SHP77 treated with DMSO at 0.1 percent for 48 hours (cell line): ENCODE results near the gene TELO2.

Source experiments
- DNase-seq: peaks from one replicate; lab custom pipeline; 2025; lab: John Stamatoyannopoulos, UW

TELO2 gene

DNA sequence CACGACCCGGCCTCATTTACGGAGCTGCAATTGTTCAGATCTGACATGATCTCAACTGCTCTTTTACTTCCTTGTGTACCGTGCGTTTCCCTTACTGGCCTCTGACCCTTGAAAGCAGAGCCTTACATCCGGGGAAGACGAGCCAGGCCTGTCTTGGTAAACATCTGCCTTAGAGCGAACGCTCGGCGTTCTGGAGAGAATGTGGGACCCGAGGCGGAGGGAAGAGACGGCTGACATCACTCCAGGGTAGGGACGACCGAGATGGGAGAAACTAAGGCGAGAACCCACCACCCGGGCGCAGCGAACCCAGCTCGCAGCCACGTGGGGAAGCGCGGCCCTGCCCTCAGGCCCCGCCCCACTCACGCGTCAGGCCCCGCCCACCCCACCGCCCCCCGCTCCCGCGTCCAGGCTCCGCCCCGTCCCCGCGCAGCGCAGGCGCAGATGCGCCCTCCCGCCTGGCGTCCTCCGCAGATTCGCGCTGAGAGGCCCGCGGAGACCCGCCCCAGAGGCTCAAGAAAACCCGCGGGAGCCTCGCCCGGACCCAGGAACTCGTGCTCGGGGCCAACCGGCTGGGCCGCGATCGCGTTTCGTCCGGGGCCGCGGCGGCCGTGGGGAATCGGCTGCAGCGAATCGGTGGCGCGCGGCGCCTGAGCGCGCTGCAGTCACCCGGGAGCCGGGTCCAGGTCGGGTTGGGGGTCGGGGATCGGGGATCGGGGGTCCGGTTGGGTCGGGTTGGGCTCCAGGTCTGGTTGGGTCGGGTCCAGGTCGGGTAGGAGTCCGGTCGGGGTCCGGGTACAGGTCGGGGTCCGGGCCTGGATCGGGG lies at the start of gene TELO2:
TSS of gene TELO2 (plus strand) at position 438 of the 823 bp plus-strand sequence. CDS start 922 bp downstream, outside the sequence.
- DNase-seq: peak; percentile 33

DNA sequence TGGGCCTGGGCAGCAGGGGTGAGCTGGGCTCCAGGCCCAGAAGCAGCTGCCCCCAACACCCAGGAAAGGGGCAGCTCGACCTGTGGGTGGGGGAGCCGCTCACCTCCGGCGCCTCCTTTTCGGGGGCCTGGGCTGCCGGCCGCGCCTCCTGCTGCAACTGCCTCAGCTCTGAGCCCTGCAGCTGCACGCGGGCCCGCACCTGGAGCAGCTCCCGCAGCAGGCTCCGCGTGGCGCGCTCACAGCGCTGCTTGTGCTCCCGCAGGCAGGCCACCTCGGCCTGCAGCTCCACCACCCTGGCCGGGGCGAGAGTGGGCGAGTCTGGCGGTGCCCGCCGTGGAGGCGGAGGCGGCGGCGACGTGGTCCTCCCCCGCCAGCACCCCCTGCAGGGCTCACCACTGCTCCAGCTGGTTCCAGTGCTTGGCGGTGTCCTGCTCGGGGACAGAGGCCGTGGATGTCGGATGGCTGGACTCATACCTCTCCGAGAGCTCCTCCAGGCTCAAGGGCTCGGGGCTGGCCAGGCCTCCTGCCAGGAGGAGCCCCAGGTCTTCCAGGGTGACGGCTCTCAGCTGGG lies 49.7 kb upstream of the TELO2 start:
- no peak for DNase-seq

DNA sequence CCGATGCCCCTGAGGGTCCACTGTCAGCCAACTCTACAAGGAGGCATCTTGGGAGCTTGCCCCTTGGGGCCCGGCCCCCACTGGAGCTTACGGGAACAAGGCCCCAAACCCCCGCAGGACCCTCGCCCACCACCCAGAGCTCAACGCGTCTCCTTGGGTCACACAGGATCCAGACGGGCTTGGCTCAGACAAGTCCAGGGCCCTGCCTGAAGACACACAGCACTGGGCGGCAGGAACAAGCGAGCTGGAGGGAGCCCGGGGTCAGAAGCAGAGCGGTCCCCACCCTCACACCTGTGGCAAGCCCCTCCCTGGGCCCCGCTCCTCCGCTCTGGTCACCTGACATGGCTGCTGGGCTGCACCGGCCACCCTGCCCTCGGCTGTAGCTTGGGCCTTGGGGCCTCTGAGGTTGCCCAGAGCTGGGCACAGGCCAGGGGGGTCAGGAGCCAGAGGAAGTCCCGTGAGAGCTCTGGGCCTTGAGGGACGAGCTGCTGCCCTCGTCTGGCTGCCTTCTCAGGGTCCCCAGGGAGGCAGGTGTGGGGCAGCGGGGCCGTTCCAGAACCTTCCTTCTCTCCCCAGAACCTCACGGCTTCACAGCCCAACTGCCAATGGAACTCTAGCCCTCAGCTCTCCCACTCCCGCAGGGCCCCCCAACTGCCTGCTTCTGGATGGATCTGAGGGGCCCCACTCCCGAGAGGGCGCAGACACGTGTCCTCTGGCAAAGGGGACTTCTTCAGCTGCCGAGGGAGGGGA lies 49.0 kb upstream of the TELO2 start, which contains the start of gene CCDC154:
TSS of gene CCDC154 (minus strand) at position 577 of the 750 bp plus-strand sequence. CDS start at position 343, 234 bp downstream.
- no peak for DNase-seq

DNA sequence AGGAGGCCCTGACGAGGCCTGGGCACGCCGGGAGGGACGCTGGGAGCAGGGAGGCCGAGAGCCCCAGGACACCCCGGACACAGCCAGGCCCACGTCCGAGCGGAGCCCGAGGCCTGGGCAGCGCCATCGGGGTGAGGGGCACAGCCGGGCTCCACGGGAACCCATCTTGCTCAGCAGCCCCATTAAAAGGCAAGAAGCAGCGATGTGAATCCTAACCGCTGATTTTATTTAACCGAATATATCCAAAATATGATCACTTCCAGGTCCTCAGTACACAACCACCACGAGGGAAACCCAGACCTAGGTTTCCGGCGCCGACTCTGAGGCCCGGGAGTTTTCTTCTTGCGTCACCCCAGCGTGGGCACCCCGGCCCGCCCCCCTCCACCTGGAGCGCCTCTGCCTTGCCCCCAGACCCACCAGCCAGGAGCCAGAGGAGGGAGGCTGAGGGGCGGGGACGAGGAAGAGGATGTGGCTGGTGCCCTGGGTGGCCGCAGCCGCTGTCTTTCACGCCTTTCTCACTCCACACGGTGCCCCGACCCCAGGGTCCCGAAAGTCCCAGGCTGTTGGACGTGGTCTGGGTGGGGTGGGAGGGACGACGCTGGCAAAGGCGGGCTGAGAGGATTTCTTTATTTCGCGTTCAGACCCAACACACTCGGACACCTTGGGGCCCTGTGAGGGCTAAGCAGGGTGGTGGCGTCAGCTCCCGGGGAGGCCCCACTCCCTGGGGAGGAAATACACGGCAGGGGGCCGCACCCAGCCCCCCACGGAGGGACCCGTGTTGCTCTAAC lies 48.2 kb upstream of the TELO2 start:
- no peak for DNase-seq

DNA sequence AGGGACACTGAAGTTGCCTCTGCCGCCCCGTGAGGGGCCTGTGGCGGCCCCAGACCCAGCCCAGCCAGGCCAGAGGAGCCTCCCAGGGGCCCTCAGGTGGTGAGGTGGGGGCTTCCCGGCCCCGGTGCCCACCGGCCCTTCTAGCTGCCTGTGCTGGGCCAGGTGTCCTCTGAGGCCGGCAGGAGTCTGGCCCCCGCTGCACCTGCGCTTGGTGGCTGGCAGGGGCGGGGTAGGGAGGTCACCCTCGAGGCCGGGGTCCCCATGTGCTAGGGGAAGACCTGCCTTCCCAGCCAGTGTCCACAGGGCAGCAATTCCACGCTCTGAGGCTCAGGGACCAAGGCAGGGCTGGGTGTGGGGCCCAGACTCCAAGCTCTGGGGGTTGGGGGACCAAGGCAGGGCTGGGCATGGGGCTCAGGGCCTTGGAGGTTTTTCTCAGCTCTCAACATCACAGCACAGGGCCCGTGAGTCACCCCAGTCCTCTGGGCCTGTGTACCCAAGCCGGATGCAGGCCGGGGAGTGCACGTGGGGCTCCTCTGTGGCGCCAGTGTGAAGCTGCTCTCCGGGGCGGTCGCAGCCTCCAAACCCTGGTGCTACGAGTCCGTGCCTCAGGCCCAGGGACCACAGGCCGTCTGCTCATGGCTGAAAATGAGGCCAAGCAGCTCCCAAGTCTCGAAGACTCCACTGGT lies 47.5 kb upstream of the TELO2 start:
- DNase-seq: no peak

DNA sequence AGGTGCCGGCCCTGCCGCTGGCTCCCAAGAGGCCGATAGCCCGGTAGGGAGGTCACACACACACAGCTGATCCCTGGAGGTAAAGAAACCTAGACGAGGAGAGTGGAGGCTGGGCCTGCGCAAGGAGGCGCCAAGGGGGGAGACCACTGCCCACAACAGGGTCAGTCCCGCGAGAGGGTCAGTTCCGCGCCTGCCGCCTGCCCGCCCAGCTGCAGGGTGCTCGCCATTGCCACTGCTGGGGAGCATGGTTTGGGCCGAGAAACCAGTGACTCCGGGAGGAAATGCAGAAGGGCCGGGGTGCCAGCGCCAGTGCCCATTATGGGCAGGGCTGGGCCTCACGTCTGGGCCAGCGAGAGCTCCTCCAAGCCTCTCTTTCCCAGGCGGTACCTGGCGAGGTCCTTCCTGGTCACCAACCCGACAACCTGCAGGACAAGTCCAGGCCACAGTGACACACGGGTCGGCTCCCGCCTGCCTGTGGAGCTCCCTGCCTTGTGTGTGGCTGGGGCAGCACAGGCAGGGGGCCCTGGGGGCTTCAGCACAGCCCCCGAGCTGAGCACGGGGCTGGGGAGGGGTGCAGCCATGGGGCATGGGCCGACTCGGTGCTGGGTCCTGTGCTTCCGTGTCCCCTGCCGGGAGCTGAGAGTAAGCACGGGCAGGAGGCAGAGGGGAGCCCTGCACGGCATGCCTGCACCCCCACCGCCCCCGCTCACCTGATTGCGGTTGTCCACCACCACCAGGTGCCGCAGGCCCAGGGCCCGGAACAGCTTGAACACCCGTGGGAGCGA lies 46.7 kb upstream of the TELO2 start:
- DNase-seq: no peak

DNA sequence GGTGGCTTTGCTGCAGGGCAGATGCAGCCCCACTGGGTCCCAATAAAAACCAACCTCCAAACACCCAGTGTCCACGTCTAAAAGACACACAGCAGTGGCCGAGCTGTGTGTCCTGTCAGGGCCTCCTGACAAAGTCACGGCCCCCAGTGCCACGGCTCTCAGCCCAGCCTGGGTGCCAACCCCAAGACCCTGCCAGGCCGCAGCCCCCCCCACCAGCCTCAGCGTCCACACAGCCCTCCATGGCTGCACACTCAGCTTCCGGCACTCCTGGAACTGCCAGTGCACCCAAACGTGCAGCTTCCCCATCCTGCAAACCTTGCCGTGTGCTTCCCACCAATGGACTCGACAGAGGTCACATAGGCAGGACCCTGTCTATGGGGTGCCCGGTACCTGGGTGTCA lies 45.2 kb upstream of the TELO2 start:
- no peak for DNase-seq

DNA sequence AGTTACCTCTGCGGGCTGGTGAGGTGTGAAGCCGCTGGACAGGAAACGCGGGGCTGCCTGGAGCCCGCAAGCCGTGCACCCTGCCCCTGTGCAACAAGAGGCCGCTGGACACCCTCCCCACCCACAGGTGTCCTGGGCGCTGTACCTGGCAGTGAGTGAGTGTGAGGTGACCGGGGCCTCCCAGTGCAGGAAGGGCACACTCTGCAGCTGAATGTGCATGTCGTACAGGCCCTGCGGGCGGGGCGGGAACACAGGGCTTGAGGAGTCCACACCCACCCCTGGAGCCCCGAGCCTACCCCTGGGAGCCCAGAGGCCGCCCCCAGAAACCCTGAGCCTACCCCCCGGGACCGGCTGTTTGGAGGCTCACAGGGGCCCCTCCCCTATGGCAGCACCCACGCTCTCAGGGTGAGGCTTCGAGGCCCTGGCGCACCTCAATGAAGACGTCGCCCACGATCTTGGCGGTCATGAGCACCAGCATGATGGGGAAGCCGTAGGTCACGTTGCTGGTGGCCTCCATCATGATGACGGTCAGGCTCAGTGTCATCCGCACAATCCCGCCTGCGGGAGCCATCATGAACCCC lies 44.5 kb upstream of the TELO2 start:
- DNase-seq: no peak

DNA sequence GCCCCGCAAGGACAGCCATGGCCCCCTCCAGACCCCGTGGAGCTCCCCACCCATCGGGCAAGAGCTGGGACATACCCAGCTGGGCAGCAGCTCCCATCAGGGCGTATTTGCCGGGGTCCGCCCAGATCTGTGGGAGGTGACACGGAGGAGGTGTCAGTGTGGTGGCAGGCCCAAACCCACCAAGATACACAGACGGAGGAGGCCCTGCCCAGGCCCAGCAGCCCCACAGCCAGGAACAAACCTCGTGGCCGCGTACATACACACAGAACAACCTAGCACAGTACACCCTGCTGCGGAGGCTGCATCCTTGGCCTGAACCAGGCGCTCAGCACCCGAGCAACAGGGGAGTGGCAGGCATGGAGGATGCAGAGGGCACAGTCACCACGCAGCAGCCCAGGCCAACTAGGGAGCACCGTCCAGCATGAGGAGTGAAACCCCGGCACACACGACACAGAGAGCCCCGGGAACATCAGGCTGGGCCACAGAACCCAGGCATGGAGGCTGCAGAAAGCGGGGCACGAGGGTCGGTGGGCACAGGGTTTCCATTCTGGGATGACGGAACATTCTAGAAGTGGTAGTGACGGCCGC lies 43.9 kb upstream of the TELO2 start:
- no peak for DNase-seq

DNA sequence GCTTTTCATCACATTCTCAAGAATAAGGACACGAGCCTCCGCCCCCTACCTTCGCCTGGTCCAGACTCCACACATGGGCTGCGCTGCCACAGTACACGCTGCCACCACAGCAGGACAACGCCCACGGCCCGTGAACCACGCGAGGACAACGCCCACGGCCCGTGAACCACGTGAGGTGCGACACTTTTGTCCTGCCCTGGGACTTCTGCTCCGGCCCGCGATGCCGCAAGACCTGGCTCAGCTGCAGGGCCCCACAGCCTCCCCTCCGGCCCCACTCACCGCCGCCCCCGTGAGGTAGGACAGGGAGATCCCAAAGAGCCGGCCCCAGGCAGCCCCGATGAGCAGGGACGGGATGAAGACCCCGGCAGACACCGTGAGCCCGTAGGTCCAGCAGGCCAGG lies 42.9 kb upstream of the TELO2 start:
- DNase-seq: no peak

DNA sequence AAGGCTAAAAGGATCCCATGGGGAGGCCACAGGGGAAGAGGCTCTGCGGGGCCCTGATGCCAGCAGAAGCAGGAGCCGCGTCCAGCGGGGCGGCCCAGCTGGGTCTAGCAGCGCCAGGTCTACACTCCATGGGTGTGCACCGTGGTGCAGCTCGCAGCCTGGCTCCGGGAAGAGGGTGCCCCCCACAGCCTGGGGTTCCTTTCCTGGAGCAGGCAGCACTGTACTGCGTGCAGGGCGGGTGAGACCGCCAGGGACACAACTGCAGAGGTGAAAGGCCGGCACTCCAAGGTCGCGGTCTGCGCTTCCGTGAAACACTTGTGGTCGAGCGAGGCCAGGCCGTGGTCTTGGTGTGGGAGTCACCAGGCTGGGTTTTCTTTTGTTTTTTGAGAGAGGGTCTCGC lies 42.3 kb upstream of the TELO2 start:
- no peak for DNase-seq

DNA sequence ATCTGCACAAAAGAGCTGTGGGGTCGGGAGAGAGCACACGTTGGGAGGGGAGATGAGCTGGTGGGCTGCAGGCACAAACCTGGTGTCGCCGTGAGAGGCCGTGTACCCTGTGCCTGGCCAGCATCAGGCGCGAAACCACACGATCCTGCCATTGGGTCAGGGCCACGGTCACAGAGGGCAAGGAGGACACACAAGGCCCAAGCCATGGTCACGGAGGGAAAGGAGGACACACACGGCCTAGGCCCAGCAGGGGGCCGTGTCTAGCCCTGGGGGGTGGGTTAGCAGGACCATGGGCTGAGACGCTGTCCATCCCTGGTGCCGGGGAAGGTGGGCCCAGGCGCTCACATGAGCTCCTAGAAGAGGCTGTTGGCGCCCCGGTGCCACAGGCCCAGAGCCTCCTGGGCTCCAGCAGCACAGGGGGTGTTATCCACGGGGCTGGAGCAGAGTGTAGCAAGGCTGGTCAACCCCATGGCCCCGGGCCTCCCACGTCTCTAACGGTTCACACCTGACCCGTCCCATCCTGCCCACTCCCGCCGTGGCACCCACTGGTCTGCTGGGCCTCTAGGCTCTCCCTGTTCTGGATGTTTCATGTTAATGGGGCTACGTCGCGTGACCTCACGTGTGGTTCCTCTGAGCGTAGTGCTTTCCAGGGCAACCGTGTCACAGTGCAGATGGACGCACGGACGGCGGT lies 41.3 kb upstream of the TELO2 start:
- DNase-seq: no peak

DNA sequence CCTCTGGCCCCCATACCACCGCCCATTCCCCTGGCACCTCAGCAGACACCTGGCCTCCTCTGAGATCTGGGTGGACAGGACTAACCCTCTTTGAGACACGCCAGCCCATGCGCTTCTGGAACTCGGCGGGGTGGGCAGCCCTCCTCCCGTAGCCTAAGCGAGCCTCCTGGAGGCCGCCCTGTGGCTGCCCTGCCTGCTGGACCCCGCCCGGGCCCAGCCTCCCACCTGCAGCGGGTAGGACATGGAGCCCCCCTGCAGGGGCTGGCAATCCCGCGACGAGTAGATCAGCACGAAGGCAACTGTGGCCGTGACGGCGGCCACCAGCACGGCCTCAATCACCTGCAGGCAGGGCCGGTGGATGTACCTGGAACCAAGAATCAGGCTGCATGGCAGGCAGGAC lies 40.6 kb upstream of the TELO2 start:
- no peak for DNase-seq

DNA sequence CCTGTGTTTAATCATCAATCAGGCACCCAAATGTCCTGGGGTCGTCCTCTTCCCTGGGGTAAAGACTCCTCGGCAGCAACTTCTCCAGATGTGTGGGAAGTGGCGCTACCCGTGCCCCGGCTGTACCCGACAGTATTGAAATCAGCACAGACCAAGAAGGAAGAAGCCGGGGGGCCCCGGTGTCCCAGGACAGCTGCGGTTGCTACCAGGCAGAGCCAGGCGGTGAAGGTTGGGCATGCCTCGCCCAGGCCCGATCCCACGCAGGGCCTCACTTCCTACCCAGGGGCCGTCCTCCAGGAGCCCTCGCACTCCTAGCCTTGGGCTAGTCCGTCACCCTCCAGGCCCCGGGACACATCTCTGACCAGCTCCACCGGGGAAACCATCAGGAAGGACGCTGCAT lies 39.8 kb upstream of the TELO2 start:
- DNase-seq: no peak

DNA sequence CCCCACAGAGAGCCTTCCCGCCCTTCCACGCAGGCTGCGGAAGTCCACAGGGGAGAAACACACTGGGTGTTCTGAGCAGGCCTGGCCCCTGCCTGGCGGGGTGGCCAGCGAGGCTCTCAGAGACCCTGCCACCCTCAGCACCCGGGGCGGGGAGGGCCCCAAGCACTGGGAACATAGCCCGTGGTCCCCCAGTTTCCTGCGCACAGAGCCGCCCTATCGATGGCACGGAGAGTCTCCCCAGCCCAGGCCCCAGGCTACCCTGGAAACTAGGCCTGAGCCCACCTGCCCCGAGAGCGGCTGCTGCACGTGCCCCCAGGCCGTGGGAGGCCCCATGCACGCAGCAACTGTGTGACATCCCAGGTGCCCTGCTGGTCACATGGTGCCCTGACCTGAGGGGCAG lies 38.6 kb upstream of the TELO2 start:
- no peak for DNase-seq

DNA sequence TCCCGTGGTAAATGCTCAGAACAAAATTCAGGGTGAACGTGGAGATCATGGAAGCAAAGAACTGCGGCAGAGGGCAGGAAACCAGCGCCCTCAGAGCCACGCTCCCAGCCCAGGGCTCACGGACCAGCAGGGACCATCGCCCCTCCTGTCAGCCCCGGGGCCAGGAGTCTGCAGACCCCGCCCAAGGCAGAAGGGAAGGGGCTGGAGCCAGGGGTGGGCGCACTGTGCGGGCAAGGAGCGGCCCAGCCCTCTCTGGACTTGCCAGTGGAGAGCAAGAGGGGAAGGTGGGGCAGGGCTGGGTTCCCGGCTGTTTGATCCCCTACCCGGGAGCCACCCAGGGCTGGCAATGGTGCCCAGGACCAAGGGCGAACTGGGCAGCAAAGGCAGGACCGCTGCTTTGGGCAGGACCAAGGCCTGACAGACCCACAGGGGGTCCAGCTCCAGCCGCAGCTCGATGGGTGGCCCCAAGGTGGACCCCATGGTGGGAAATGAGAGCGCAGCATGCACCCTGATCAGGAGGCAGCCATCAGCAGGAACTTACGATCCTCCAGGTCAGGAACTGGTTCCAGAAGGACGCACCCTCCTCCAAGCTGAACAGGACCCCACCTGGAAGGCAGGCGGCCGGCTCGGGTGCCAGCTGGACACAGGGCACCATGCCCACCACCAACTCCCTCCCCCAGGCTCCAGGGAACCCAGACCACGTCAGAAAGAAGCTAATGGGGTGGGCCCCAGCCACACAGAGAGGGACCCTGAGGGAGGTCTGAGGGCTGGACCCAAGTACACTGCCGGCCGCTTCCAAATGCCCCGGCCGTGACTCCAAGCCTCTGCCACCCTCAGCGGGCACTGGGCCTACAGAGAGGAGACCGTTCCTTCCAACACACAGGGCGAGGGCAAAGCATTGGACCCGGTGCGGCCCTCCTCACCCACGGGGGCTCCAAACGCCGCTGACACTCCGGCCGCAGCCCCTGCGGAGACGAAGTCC lies 37.7 kb upstream of the TELO2 start:
- no peak for DNase-seq

DNA sequence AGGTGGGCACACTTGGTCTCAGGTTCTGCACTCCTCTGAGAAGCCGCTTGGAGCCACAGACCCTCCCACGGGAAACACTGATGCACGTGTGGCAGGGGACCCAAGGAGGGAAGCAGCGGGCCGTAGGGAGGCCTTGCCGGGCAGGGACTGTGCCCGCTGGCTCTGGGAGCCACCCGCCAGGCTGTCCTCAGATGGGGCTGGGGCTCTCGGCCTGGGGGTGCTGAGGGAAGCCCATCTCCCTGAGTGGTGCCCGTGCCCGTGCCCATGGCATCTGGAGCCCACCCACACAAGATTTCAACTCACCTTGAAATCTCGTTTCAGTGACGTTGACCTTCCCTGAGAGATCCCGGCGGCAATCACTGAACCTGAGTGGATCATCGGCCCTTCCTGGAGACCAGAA lies 36.2 kb upstream of the TELO2 start:
- DNase-seq: no peak
